Posterior cingulate gyrus (tissue), 11 donors: ENCODE data around the gene KCNJ18.
"Not testable (repeated sequence)": the region's sequence is repeated elsewhere in the genome, so short reads cannot be mapped to it uniquely, and the experiment has no call there.

ENCODE experiments used
- DNase-seq, 10 donors: peaks; one replicate each; pipeline versions ENCODE4 v3.0.0 to v3.0.0-alpha.2; 2020 to 2021; ENCODE audit warnings: mixed read lengths in 3 of 10
- intact Hi-C: fragments of 100-400 bp; cut with DNase I; formaldehyde crosslinking; loops from one replicate; pipeline ENCODE4 v1.15.1; 2023

The KCNJ18 gene

DNA sequence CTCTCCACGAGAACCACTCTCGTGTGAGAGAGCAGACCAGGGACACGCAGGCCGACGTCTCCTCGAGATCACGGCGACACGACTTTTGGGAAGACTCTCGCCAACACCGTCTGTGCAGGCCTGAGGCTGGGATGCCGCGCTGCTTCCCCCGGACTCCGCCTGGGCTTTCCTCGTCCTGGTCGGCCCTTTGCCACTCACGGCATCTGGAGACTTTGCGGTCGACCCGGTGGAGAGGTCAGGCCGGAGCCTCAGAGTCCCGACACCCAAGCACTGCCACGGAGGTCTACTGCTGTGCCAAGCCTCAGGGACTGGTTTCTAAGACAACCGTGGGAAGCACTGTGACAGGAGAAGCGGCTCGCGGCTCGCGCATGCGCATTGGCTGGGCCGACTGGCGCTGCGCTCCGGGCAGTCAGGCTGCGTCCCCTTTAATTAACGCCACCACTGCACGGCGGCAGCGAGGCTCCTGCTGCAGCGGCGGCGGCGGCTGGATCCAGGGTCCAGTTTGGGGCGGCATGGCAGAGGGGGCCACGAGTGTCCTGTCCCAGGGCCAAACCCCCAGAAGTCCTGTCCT, 9.1 kb upstream of the KCNJ18 start:
- intact Hi-C loops = not testable (repeated sequence)
- DNase-seq = peak in 3 of 10 donors; percentile 12 to 43 (median 33)

DNA sequence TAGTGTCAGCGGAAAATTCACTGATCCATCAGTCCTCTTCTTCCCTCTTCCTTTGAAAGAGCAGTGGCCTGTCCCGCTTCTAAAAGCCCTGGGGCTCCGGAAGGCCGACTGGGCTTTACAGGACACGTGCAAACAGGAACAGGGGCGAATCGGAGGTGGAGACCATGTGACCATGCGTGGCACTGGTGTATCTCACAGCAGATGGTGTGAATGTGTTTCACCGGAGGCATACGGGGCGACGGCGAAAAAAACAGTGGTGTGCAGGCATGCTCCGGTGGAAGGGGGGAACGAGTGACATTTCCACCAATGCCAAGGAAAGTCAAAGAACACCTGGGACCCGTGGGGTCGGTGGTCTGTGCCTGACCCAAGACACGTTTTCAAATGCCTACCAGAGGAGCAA, 8.4 kb upstream of the KCNJ18 start:
- intact Hi-C loops = not testable (repeated sequence)
- DNase-seq = peak in 2 of 10 donors; percentile 28 to 41

DNA sequence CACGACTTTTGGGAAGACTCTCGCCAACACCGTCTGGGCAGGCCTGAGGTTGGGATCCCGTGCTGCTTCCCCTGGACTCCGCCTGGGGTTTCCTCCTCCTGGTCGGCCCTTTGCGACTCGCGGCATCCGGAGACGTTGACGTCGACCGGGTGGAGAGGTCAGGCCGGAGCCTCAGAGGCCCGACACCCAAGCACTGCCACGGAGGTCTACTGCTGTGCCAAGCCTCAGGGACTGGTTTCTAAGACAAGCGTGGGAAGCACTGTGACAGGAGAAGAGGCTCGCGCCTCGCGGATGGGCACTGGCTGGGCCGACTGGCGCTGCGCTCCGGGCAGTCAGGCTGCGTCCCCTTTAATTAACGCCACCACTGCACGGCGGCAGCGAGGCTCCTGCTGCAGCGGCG, 7.9 kb upstream of the KCNJ18 start:
- intact Hi-C loops = not testable (repeated sequence)

DNA sequence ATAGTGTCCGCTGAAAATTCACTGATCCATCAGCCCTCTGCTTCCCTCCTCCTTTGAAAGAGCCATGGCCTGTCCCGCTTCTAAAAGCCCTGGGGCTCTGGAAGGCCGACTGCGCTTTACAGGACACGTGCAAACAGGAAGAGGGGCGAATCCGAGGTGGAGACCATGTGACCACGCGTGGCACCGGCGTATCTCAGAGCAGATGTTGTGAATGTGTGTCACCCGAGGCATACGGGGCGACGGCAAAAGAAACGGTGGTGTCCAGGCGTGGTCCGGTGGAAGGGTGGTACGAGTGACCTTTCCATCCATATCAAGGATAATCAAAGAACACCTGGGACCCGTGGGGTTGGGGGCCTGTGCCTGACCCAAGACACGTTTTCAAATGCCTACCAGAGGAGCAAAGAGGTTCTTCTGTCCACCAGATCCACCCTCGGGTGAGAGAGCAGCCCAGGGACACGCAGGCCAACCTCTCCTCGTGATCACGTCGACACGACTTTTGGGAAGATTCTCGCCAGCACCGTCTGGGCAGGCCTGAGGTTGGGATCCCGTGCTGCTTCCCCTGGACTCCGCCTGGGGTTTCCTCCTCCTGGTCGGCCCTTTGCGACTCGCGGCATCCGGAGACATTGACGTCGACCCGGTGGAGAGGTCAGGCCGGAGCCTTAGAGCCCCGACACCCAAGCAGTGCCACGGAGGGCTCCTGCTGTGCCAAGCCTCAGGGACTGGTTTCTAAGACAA, 7.1 kb upstream of the KCNJ18 start:
- peak in 3 of 10 donors; percentile 59 to 82 (median 74) for DNase-seq
- intact Hi-C loops = not testable (repeated sequence)

More for the DNA sequence above, 7.9 kb upstream of the KCNJ18 start:
- peak in 2 of 10 donors; percentile 3 to 41 for DNase-seq

DNA sequence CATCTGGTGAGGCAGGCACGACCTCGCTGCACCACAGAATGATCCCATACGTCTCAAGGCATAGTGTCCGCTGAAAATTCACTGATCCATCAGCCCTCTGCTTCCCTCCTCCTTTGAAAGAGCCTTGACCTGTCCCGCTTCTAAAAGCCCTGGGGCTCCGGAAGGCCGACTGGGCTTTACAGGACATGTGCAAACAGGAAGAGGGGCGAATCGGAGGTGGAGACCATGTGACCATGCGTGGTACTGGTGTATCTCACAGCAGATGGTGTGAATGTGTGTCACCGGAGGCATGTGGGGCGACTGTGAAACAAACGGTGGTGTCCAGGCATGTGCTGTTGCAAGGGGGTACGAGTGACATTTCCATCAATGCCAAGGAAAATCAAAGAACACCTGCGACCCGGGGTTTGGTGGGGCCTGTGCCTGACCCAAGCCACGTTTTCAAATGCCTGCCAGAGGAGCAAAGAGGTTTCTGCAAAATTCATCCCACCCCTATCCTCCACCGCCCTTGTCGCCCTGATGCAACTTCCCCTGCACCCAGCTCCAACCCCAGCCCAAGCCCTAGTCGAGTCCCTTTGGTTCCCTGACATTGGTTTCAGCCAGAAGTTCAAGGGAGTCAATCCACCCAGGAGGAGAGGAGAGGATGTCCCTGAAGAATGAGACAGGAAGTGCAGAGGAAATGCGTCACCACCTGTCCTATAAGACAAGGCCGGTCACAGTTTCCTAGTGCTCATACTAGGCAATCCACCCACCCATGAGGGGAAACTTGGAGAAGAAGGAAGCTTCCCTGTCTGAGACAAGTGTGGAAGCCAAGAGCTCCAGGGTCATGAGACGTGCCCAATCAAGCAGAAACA, 5.9 kb upstream of the KCNJ18 start:
- DNase-seq = peak in 3 of 10 donors; percentile 42 to 73 (median 63)
- intact Hi-C loops = no loop called here

DNA sequence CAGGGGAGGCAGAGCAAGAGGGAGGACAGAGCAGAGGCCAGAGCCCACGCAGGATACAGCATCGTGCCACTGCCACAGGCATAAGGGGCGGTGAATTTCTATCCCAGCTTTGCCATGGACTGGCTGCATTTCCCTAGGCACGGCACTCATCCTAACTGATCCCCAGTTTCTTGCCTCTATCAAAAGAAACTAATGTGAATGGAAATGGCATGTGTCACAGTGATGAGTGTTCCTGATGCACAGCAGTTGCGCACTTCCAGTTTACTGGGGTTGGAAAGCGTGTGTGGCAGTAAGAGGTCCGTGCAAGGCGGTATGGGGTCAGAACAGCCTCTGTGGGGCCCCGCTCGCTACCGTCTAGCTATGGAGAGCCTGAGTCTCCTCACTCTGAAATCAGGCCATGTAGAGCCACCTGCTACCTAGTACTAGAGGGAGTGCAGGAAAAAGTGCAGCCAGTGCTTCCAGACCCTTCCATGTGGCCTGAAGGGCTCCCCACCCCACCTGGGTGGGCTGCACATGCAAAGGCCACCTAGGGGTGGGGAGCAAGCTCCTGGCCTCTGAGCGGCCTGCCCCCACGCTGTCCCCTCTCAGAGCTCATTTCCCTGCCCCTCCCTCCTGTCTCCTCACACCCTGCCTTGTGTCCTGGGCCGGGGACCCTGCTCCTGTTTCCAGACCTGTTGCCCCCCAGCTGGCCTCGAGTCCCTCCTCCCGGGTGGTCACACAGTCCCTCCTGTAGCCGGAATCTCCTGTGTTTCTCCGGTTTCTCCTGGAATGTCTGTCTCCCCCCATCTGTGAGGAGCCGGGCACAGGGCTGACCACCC, 5.0 kb upstream of the KCNJ18 start:
- intact Hi-C loops = no loop called here
- peak in 3 of 10 donors; percentile 47 to 75 (median 70) for DNase-seq

DNA sequence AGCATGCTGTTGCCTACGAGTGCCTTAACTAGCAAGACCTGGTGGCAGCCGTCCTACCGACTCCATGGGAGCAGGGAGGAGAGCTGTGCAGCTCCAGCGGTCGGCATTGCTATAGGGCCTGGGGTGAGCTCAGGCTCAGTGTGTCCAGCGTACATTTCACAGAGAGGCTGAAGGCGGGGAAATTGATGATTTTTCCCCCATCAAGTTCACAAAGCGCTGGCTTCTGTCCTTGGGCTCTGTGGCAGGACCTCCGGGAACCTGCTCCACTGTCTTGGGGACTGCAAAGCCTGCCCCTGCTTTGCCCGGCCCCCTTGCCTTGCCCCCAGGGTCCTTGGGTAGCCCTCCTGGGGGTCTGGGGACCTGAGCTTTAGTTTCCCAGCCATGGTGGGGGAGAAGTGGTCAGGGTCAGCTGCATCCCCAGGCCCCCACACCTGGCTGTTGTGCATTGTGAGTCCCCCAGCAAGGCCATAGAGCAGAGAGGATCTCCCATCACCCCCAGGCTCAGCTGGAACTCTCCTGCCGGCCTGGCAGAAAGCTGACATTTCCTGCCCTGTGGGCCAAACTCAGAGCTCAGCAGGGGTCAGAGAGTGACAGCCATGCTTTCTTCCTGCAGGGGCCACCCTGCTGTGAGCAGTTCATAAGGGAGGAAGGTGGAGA, 3.9 kb upstream of the KCNJ18 start:
- DNase-seq = peak in 3 of 10 donors; percentile 63 to 69 (median 65)
- intact Hi-C loops = no loop called here

DNA sequence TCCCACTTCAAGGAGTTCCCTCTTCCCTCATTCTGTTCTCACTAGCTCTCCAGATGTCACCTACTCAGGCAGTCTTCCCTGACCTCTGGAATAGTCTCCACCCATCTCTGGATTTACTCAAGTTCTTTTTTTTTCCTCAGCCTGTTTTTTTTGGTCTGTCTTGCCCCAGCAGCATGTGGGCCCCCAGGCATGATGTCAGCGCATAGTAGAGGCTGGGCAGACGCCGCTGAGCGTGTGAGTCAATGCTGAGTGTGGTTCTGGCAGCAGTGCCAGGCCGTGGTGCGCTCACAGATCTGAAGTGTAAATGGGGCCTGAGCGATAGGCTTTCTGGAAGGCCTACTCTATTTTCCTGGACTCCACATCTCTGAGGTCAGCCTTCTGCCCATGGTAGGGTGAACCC, 2.7 kb upstream of the KCNJ18 start:
- DNase-seq = peak in 6 of 10 donors; percentile 42 to 92 (median 87)
- intact Hi-C loops = no loop called here

DNA sequence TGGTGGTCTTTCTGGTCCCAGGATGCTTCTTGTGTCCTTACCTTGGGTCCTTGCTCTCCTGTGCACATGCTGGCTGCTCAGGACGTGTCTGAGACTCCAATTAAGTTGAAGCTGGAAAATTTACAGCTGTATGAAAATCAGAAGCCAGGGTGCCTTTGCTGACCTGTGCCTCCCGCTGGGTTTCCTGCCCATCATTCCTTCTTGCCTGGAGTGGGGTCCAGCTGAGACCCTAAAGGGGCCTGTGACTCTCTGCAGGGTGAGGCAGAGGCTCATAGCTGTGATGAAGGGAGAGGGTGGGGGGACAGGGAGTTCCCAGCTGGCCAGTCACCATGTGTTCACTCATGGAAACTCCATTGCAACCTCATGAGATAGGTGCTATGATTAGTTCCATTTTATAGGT, 1.5 kb upstream of the KCNJ18 start:
- DNase-seq = peak in 2 of 10 donors; percentile 31 to 45
- intact Hi-C loops = not testable (repeated sequence)

DNA sequence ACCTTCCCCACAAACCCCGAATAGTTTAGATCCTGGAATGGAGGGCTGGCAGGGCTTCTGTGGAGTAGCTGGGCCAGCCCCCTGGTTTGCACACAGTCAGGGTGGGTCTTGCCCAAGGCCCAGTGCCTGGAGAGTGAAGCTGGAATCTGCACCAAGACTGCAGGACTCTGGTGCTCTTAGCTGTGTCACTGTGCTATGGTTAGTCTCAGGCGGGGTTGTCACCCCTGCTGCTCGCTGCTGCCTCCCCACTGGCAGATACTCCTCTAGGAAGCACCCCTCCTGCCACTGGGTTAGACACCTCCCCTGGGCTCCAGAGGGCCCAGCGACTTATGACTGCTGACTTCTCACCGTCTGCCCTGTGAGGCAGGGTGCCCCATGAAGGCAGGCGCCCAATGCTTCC, 842 bp upstream of the KCNJ18 start:
- DNase-seq = peak in 2 of 10 donors; percentile 41 to 57
- intact Hi-C loops = not testable (repeated sequence)

DNA sequence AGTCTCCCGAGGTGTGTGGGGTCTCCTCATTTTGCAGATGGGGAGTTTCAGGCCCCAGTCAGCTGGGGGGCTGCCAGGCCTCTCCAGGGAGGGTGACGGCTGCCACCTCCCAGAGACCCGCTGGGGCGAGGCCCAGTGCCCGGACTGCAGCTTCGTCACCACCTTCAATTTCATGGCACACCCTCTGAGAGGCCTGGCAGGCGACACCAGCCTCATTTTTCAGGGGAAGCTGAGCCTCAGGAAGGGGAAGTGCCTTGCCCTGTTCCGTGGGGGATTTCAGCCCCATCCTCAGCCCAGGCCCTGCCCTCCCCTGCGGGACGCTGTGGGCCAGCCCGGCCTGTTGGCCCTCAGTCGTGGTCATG, 362 bp downstream of the KCNJ18 start:
- DNase-seq = peak in 3 of 10 donors; percentile 59 to 82 (median 62)
- intact Hi-C loops = not testable (repeated sequence)

DNA sequence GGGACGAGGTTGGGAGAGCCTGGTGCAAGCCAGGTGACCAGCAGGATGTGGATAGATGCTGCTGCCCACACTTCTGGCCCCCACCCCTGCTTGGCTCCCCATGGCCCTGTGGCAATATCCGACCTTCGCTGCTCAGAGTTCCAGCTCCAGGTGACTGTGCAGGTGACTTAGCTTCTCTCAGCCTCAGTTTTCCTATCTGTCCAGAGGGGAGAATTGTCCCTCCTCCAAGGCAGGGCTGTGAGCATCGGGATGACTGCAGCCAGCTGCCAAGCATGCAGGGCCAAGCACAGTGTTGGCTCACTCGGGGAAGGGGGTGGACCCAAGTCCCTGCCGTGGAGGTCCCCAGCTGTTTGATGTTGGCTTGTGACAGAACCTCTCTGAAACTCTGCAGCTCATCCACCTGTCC, 1.1 kb downstream of the KCNJ18 start:
- intact Hi-C loops = not testable (repeated sequence)
- peak in 3 of 10 donors; percentile 29 to 75 (median 37) for DNase-seq

DNA sequence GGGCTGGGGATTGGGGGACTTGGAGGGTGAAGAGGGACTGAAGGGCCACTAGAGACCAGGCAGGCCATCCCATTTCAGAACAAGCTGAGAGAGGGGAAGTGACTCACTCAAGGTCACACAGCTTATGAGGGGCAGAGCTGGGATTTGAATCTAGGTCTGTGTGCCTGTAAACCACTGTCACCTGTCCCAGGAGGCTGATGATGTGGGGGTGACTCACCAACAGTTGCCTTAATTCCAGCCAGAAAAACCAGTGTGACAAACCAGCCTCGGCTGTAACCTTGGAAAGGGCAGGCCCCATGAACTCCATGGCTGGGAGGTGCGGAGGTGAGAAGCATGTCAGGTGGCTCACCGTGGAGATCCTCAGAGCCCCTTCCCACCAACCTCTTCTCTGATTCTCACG, 1.6 kb downstream of the KCNJ18 start:
- peak in 1 of 10 donors; percentile 18 for DNase-seq
- intact Hi-C loops = not testable (repeated sequence)

DNA sequence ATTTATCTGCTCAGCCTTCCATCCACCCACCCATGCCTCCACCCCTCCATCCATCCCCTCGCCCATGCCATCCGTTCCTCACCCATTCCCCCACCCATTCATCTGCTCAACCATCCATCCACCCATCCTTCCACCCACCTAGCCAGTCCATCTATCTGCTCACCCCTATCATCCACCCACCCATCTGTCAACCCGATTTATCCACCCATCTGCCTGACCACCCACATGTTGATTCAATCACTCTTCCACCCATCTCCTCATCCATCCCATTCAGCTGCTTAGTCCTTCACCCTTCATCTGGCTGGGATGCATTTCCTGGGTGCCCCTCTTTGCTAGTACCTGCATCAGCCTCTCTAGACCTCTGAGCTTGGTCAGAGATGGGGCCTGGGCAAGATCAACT, 3.9 kb downstream of the KCNJ18 start:
- intact Hi-C loops = not testable (repeated sequence)
- DNase-seq = peak in 1 of 10 donors; percentile 14

DNA sequence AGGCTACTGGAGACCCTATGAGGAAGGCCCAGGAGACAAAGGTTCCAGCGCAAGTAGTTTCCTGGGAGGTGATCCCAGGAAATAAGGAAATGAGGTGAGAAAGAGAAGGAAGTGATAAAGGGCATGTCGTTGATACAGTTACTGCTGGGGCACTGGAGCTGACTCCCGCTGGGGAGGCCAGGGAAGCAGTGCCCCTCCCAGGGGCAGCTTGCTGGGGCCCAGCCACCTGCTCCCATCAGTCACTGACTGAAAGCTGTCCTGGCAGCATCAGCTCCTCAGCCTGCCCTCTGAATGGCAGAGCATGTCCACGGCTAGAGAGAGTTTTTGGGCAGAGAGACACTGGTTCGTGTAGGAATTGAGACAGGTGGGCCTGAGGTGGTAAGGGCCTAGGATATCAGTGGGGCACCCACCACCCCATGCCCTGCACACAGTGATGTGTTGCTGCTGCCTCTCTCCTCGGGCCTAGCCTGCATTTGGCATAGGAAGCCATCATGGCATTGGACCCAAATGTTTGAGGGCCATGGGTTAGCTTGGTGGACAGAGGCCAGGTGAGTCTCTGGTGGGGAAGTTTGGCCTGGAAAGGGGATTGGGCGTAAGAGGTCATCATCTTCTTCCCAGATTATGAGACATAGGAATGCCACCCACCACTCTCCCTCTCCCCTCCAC, 4.7 kb downstream of the KCNJ18 start:
- intact Hi-C loops = not testable (repeated sequence)
- peak in 3 of 10 donors; percentile 32 to 64 (median 51) for DNase-seq

DNA sequence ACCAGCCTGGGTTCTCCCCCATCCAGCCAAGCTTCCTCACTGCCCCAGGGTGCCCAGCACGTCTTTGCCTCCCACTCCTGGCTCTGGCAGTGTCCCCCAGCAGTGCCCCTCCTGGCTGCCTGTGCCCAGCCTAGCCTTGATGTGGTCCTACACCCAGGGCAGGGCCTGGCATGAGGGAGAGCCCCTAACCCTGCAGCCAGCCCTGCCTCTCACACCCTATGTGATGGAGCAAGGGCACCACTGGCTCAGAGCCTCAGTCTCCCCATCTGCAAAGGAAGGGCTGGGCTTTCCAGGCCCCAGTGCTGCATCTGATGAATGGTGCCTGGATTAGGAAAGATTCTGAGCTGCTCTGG, 5.2 kb downstream of the KCNJ18 start:
- intact Hi-C loops = not testable (repeated sequence)

DNA sequence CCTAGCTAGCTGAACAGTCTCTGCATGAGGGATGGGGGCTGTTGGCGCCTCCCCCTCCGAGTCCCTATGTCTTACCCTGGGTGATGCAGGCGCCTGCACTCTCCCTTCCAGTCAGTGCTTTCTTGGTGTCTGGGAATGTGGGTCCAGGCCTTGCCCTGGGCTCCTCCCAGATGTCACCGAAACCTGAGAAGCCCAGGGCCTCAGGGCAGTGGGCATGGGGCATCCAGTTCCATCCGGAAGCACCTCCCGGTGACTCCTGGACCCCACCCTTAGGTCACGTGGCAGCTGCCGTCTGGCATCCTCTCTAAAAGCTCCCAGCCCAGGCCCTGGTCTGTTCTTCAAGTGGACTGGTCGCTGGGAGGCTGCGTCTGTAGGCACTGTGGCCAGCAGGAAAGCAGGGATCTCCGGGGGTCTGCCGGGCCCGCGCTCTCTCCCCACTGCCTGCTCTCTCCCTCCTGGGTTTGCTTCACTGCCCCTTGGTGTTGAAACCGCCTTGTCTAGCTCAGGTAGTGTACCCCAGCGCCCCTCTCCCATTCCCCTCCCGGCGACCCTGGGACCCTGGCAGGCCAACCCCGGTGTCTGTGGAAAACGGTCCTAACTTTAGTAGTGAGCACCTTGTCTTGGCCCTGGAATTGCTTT, 6.2 kb downstream of the KCNJ18 start:
- peak in 3 of 10 donors; percentile 66 to 86 (median 67) for DNase-seq
- intact Hi-C loops = not testable (repeated sequence)

More for the DNA sequence above, 5.2 kb downstream of the KCNJ18 start:
- DNase-seq = peak in 3 of 10 donors; percentile 44 to 84 (median 78)

DNA sequence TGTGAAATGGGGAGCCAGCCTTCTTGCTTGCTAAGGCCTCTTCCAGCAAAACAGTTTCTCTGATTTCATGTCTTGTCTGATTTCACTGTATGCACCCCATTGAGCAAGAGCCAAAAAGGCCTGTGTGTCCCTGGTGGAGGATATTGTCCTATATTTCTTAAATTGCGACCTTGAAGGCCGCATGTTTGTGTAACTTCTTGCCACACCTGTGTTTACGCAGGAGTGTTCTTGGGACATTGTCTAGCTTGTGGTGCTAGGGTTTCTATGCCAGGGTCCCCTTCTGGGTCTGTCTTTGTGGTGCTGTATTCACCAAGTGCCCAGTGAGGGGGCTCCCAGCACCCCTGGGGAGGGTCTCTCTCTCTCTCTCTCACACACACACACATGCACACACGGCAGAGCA, 6.8 kb downstream of the KCNJ18 start:
- peak in 1 of 10 donors; percentile 3 for DNase-seq
- intact Hi-C loops = not testable (repeated sequence)
